HCT116 (cell line): ENCODE results near the gene TMEFF2. TPM values are rescaled to one million over a fixed set of nuclear protein-coding genes. Genes with fewer than 3 reads are reported as not detected.

Experiments
- ATAC-seq: fragments of 200-7000 bp; cut with Tn5 transposase; 2 replicates; pipeline ENCODE4 v1.9.1; 2020; ENCODE audit warnings: mild to moderate bottlenecking, moderate library complexity
- BruUV-seq: library from RNA; stranded (reverse); fragments of 400-500 nt; replicated peaks from 2 replicates; lab custom pipeline; 2021; lab: Mats Ljungman, UMichigan
- CTCF ChIA-PET: fragments of 300-600 bp; sonication (Branson Sonifier 250); formaldehyde crosslinking; loops from one replicate; lab custom pipeline; 2021; ENCODE audit warnings: antibody characterized with exemption; lab: Charles Lee
- POLR2A ChIA-PET: fragments of 300-600, 350-600 bp; sonication (Branson Sonifier 250); formaldehyde crosslinking; loops from one replicate; lab custom pipeline; 2021; ENCODE audit warnings: antibody characterized with exemption; lab: Charles Lee
- RAD21 ChIA-PET, 2 experiments: fragments of 300-600 bp; sonication (Branson Sonifier 250); formaldehyde crosslinking; loops; one replicate each; lab custom pipeline; 2023; ENCODE audit warnings: low total read pairs in 2 of 2; ENCODE audit not compliant: uncharacterized antibody in 2 of 2, unreplicated experiment in 2 of 2, low non-redundant PET in 1 of 2; lab: Charles Lee
- DNase-seq: peaks from one replicate; pipeline ENCODE4 v3.0.0-alpha.2; 2010; ENCODE audit warnings: low read depth, low spot score
- H2AFZ ChIP-seq: fragments of 200-600 bp; shearing (Covaris generic), sonication (generic); 2 replicates; pipeline ENCODE4 v1.6.1; 2017; ENCODE audit warnings: low read depth, mixed run types, mixed read lengths, antibody characterized with exemption, low read length; ENCODE audit not compliant: poor library complexity, severe bottlenecking
- H3K27ac ChIP-seq: 2 replicates; pipeline ENCODE4 v1.5.1; 2012; ENCODE audit warnings: low read depth, low read length
- H3K27me3 ChIP-seq: fragments of 200-600 bp; sonication (generic); 2 replicates; pipeline ENCODE4 v1.6.1; 2016; ENCODE audit warnings: mixed run types, low read length, mixed read lengths; ENCODE audit not compliant: insufficient read depth
- H3K36me3 ChIP-seq, 2 experiments: fragments of 200-500 bp in 1 of 2; fragments of 200-600 bp in 1 of 2; sonication (Bioruptor generic) in 1 of 2; sonication (generic) in 1 of 2; 2 replicates each; pipeline versions ENCODE4 v1.5.1 to v1.6.1; 2014 to 2016; ENCODE audit warnings: low read length in 2 of 2, inconsistent platforms in 1 of 2, mixed read lengths in 1 of 2, mixed run types in 1 of 2; ENCODE audit not compliant: insufficient read depth in 2 of 2, control insufficient read depth in 1 of 2
- H3K4me1 ChIP-seq, 2 experiments: fragments of 200-600 bp in 1 of 2; sonication (generic) in 1 of 2; 2 replicates each; pipeline versions ENCODE4 v1.5.1 to v1.6.1; 2012 to 2017; ENCODE audit warnings: low read length in 2 of 2, inconsistent platforms in 1 of 2, mild to moderate bottlenecking in 1 of 2, mixed read lengths in 1 of 2, mixed run types in 1 of 2, moderate library complexity in 1 of 2; ENCODE audit not compliant: insufficient read depth in 2 of 2, control insufficient read depth in 1 of 2
- H3K4me2 ChIP-seq: fragments of 200-600 bp; sonication (generic); 2 replicates; pipeline ENCODE4 v1.6.1; 2017; ENCODE audit warnings: mixed run types, low read length, mixed read lengths
- H3K4me3 ChIP-seq, 2 experiments: fragments of 200-600 bp in 1 of 2; sonication (generic) in 1 of 2; replicated peaks in 1 of 2; 2 replicates each; pipeline ENCODE4 v1.5.1; 2011 to 2016; ENCODE audit warnings: low read length in 2 of 2, control low read depth in 1 of 2, low read depth in 1 of 2, mild to moderate bottlenecking in 1 of 2, mixed read lengths in 1 of 2, mixed run types in 1 of 2
- H3K79me2 ChIP-seq: fragments of 200-600 bp; sonication (generic); 2 replicates; pipeline ENCODE4 v1.6.1; 2017; ENCODE audit warnings: mild to moderate bottlenecking, mixed run types, low read length, moderate library complexity, mixed read lengths; ENCODE audit not compliant: insufficient read depth
- H3K9ac ChIP-seq: fragments of 200-600 bp; sonication (generic); 2 replicates; pipeline ENCODE4 v1.6.1; 2016; ENCODE audit warnings: low read length, mixed read lengths
- H3K9me2 ChIP-seq: fragments of 200-600 bp; sonication (generic), shearing (Covaris generic); 2 replicates; pipeline ENCODE4 v1.6.1; 2017; ENCODE audit warnings: mixed run types, mild to moderate bottlenecking, moderate library complexity; ENCODE audit not compliant: insufficient read depth
- H3K9me3 ChIP-seq, 2 experiments: fragments of 200-500 bp in 1 of 2; fragments of 200-600 bp in 1 of 2; sonication (Bioruptor generic) in 1 of 2; sonication (generic) in 1 of 2; 2 replicates each; pipeline ENCODE4 v1.6.1; 2014 to 2017; ENCODE audit warnings: low read length in 2 of 2, mixed read lengths in 2 of 2, inconsistent platforms in 1 of 2, low read depth in 1 of 2, mild to moderate bottlenecking in 1 of 2, mixed run types in 1 of 2, moderate library complexity in 1 of 2; ENCODE audit not compliant: control insufficient read depth in 1 of 2, insufficient read depth in 1 of 2
- H4K20me1 ChIP-seq: fragments of 200-600 bp; sonication (generic), shearing (Covaris generic); 2 replicates; pipeline ENCODE4 v1.6.1; 2017; ENCODE audit warnings: mixed run types, mild to moderate bottlenecking, moderate library complexity; ENCODE audit not compliant: insufficient read depth
- CTCF ChIP-seq, 3 experiments: fragments of 200-600 bp in 1 of 3; sonication (generic) in 1 of 3; IDR thresholded peaks in 2 of 3; conservative IDR thresholded peaks in 1 of 3; 2 replicates each; pipeline ENCODE4 v1.5.1; 2012 to 2017; ENCODE audit warnings: low read depth in 2 of 3, low read length in 2 of 3, antibody characterized with exemption in 1 of 3, borderline replicate concordance in 1 of 3, control low read depth in 1 of 3, mild to moderate bottlenecking in 1 of 3, mixed read lengths in 1 of 3, mixed run types in 1 of 3, moderate library complexity in 1 of 3; ENCODE audit not compliant: insufficient read depth in 1 of 3
- ELF1 ChIP-seq: IDR thresholded peaks from 2 replicates; pipeline ENCODE4 v1.6.1; 2012; ENCODE audit warnings: low read depth, borderline replicate concordance
- EZH2phosphoT487 ChIP-seq: fragments of 200-600 bp; IDR thresholded peaks from 2 replicates; pipeline ENCODE4 v1.6.1; 2018; ENCODE audit warnings: antibody characterized with exemption, borderline replicate concordance
- POLR2AphosphoS5 ChIP-seq: IDR thresholded peaks from 2 replicates; pipeline ENCODE4 v1.6.1; 2011; ENCODE audit warnings: mild to moderate bottlenecking, low read depth, low read length, moderate library complexity
- SIN3A ChIP-seq: IDR thresholded peaks from 2 replicates; pipeline ENCODE4 v1.6.1; 2012; ENCODE audit warnings: low read depth
- SP1 ChIP-seq: IDR thresholded peaks from 2 replicates; pipeline ENCODE4 v1.6.1; 2012; ENCODE audit warnings: low read depth
- ZBTB33 ChIP-seq: IDR thresholded peaks from 2 replicates; pipeline ENCODE4 v1.6.1; 2011; ENCODE audit warnings: mild to moderate bottlenecking, low read length, moderate library complexity; ENCODE audit not compliant: insufficient replicate concordance; ENCODE audit errors: extremely low read depth
- intact Hi-C: fragments of 100-400 bp; cut with micrococcal nuclease; formaldehyde crosslinking; loops from 2 replicates; pipeline ENCODE4 v1.10.0; 2022
- total RNA-seq: library from RNA; stranded (reverse); gene quantifications from one replicate; pipeline ENCODE4 v1.2.1, GENCODE V29; 2021; ENCODE audit not compliant: unreplicated experiment

Gene TMEFF2
- total RNA-seq, 1 experiment from 2014 or later = not detected

- TF ChIP-seq ZBTB33 (no peak), SIN3A (no peak)
Measured at GRCh38 chr2:191926671-191927070, 268.1 kb downstream of the TMEFF2 start (continued).

GRCh38 chr2:191923652-191923997, 271.1 kb downstream of the TMEFF2 start:
- H3K9ac ChIP-seq = no peak overlapping the region
- H3K27me3 ChIP-seq = no peaks in the 10 kb centered on the region
- H3K79me2 ChIP-seq = no peaks in the 10 kb centered on the region
- H3K27ac ChIP-seq = no peak overlapping the region
- no peaks in the 10 kb centered on the region for H4K20me1 ChIP-seq
- no peaks in the 10 kb centered on the region for H3K36me3 ChIP-seq
- BruUV-seq = no TSS peak
- no peaks in the 10 kb centered on the region for H3K9me3 ChIP-seq
- peaks cover 14 to 18% of the 10 kb centered on the region in 2 experiments for H3K4me1 ChIP-seq
- no peak overlapping the region for H2AFZ ChIP-seq
- ChIA-PET POLR2A (no interaction called here), RAD21 (no interaction called here), CTCF (no interaction called here)
- no peak for ATAC-seq
- TF ChIP-seq POLR2AphosphoS5 (no peak), ELF1 (no peak), EZH2phosphoT487 (no peak), CTCF (IDR thresholded peaks at IDR 0.05 in 2 of 3, conservative IDR thresholded peaks at IDR 0.05 in 1 of 3; ENCODE audit: borderline replicate concordance in 1 of 3, insufficient read depth in 1 of 3, low read depth in 2 of 3, low read length in 2 of 3) (no peak), ZBTB33 (no peak), SP1 (no peak)
- intact Hi-C loops = no loop called here
- H3K4me3 ChIP-seq = no peak overlapping the region
- no peaks in the 10 kb centered on the region for H3K9me2 ChIP-seq
- no peak for DNase-seq
- H3K4me2 ChIP-seq = no peak overlapping the region
